Dedifferentiated amniotic fluid mesenchymal stem cell (primary cell): ENCODE data around the gene CCDC92.

Source experiments
- DNase-seq: peaks from one replicate; pipeline ENCODE4 v3.0.0-alpha.2; 2016; ENCODE audit errors: extremely low spot score

CCDC92 gene

GRCh38 chr12:123889848-123890535 is 82.6 kb downstream of the CCDC92 start:
- DNase-seq = no peak

GRCh38 chr12:123888989-123889388 is 83.6 kb downstream of the CCDC92 start:
- DNase-seq = no peak

- DNase-seq = no peak
These were observed 85.6 kb downstream of the CCDC92 start for GRCh38 chr12:123886931-123887582.

- DNase-seq = no peak
These were observed 86.4 kb downstream of the CCDC92 start for GRCh38 chr12:123886258-123886657.
